SH-SY5Y (cell line): ENCODE measurements around the gene SKIC8.

Source experiments
- GATA2 ChIP-seq: IDR thresholded peaks from 2 replicates; pipeline ENCODE4 v1.6.1; 2011; ENCODE audit warnings: mild to moderate bottlenecking, low read depth, low read length
- GATA3 ChIP-seq: IDR thresholded peaks from 2 replicates; pipeline ENCODE4 v1.6.1; 2011; ENCODE audit warnings: low read depth, mild to moderate bottlenecking, low read length, moderate library complexity

- TF ChIP-seq GATA2, result no peak
- no peak for TF ChIP-seq GATA3
Observed at GRCh38 chr15:78324144-78324543, 24.7 kb upstream of the SKIC8 start.
